G401 (cell line): Measurements from ENCODE around the gene TBX1. TPM values are rescaled to one million over a fixed set of nuclear protein-coding genes. Genes with fewer than 3 reads are reported as not detected.
A peak's percentile ranks its signal among the peaks of the same experiment; 100 is the strongest.

Experiments used
- DNase-seq: peaks from one replicate; pipeline ENCODE4 v3.0.0-alpha.2; 2015; ENCODE audit warnings: low spot score
- in situ Hi-C: cut with HindIII; loops from 2 replicates; pipeline ENCODE4 v1.10.0; 2016; ENCODE audit warnings: low sequenced_read_pairs, mixed read lengths
- total RNA-seq: library from RNA; depleted of rRNA; stranded (reverse); fragments of >200 nt; shearing (Covaris generic); gene quantifications from 2 replicates; pipeline ENCODE4 v1.2.3, GENCODE V29; 2014; rRNA removed

The TBX1 gene
- 15.4 and 32.1 TPM in 2 replicates for total RNA-seq

DNA sequence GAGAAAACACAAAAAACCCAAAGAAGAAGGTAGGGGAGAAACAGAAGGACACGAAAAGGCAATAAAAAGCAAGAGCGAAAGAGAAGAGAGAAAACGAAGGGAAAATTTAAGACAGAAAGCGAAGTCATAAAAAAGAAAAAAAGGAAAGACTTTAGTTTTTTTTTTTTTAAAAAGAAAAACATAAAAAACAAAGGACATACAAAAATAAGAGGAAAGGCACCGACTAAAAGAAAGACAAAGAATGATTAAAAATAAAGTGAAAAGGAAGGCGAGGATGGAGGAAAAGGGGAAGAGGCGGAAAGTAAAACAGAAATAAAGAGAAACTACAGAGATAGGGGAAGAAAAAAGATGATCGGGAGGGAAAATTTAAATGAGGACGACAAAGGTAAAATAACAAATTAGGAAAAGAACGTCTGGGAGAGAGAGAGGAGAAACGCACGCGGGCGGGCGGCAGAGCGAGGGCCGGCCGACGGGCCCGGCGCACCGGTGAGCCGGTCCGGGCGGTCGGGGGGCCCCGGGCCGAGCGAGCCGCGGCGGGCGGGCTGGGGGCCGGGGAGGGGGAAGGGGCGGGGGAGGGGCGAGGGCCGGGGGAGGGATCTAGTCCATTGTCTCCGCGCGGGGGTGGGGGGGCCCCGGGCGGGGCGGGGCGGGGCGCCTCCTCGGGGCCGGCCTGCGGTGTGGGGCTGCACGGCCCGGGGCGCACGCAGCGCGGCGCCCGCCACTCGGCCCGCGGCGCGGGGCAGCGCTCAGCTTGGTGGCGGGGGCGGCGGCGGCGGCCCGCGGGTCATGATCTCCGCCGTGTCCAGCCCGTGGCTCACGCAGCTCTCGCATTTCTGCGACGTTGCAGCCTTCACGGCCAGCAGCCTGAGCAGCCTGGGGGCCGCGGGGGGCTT is at the start of gene TBX1:
Gene TBX1 (plus strand): TSS at position 721 of the 893 bp plus-strand sequence. CDS start 66 bp downstream, at position 787.
- DNase-seq: no peak
- in situ Hi-C loops: loop anchor here (25.0 kb wide), 1 partner anchor 202 kb away; no protein-coding TSS in a partner anchor

DNA sequence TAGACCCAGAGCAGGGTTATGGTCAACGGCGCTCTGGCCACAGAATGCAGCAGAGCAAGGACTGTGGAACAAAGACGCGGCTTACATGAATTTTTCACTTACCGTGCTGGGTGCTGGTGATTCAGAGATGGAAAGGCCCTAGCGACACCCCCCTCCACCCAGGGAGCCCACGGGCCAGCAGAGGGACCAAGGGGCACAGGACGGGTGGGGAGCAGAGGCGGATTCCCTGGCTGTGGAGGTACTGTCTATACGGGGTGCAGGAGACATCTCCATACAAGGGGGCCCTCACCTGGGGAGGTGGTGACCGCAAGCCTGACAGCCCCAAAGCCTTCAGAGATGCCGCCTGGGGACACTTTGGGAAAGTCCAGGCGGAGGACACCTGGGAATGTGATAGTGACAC is 47.3 kb upstream of the TBX1 start:
- DNase-seq: no peak
- in situ Hi-C loops: no loop called here

DNA sequence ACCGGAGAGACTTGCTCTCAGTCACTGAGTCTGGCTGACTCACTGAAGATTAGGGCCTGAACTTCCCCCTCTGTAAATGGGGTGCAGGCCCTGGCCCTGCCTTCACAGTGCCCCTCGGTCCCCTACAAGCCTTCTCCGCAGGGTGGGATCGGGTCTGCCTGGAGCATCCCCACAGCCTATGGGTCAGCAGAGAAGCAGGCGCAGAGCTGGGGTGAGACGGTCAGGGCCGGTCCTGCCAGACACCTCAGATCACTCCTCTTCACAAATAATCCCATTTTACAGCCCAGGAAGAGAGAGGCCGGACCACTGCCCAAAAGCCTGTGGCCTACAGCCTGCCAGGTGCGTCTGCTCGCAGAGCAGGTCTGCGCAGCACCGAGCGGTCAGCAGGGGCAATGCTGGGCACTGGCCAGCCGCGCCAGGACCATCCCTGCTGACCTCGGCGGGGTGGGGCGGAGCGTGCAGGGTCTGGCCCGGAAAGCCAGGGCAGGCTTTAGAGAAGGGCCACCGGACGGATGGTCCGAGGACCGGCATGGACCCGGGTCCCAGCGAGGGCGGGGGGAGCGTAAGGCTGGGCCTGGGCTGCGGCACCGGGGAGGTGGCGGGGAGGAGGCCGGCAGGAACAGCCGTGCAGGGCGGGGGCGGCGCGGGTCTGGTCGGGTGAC is 46.8 kb upstream of the TBX1 start:
- in situ Hi-C loops: no loop called here
- peak; percentile 48 for DNase-seq

DNA sequence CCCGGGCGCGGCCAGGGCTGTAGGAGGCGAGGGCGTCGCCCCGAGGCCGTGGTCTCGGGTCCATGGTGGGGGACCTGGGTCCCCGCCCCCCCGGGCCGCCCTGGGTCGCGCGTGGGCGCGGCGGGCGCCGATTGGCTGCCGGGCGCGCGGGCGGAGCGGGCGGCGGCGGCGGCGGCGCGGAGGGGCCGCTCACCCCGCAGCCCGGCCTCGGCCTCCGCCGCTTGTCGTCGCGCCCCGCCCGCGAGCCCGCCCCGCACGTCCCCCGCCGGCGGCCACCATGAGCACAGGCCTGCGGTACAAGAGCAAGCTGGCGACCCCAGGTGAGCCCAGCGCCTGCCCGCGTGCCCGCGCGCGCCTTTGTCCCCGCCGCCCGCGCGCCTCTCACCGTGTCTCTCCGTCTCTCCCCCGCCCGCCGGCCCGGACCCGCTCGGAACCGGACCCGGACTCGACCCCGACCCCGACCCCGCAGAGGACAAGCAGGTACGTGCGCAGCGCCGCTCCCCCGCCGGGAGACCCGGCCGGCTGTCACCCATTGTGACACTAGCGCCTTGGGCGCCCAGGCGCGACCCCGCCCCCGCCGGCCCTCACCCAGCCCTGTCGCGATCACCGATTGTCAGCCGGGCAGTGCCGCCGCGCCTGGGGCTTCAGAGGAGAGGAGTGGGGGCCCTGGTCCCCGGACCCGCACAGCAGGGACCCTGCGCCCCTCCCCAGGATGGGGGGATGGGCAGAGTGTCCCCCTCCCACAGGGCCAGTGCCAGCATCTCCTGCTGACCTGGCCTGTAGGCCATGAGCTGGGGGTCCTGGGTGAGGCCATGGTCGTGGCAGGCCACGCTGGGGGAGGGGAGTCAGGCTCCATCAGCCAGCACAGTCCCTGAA is 46.0 kb upstream of the TBX1 start, which contains the start of gene SEPTIN5:
Gene SEPTIN5 (plus strand): TSS at position 192 of the 876 bp plus-strand sequence. CDS start 86 bp downstream, at position 278.
- in situ Hi-C loops: no loop called here
- DNase-seq: peak; percentile 35

DNA sequence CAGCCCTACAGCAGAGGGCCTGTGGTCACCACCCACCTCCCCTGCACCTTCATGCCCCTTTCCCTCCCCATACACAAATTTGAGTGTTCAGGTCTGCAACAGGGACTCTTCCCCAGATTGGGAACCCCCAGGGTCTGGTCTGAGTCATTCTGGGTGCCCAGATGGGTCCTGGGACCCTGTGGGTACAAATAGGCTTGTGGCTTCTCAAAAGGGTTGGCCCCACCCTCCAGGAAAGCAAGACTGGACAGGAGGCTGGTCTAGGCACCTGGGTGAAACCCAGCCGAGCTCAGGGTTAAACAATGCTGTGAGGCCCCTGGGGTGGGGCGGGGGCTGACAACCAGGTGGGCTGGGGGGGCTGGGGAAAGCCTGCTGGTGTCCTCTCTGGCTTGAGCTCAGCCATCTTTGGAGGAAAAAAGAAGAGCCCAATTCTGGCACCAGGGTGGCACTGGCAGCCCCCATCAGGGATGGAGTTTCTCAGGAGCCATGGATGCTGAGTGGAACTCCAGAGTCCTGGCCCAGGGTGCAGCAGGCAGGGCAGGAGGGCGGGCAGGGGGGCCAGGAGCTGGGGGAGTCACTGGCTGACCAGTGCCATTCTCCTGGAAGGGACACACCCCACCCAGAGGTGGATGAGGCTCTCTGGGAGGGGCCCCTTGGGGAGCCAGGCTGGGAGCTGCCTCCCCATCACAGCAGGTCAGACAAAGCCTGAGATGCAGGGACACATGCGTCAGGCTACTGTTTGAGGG is 45.2 kb upstream of the TBX1 start:
- DNase-seq: no peak
- in situ Hi-C loops: no loop called here

DNA sequence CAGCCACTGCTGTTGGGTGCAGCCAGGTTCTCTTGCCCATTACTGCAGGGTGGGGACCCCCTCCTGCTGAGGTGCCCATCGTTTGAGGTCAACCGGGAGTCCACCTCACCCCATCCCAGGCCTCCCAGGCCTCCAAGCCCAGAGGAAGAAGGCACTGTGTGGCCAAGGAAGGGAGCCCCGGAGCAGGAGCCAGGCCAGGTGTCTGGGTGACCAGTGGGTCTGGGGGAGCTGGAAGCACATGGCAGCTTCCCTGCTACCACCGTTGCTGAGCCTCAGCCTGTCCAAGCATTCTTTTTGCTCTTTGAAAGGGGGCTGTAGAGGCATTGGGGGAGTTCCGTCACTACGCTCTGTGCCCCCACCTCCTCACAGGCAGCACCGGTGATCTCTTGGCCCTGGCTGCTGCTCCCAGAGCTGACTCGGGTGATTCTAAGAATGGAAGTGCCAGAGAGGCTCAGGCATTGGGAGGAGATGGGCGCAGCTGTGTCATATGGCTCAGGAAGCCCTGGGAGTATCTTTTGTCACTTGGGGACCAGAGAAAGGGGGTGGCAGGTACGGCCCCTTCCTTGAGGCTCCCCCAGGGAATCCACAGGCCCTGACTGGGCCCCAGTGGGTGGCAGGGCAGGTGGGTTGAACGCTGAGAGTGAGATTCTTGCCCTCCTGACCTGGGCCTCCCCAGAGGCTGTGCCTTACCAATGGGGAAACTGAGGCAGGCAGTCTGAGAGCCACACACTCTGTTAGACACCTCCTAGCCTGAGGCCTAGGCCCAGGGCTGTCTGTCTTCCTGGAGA is 44.3 kb upstream of the TBX1 start:
- in situ Hi-C loops: no loop called here
- no peak for DNase-seq

DNA sequence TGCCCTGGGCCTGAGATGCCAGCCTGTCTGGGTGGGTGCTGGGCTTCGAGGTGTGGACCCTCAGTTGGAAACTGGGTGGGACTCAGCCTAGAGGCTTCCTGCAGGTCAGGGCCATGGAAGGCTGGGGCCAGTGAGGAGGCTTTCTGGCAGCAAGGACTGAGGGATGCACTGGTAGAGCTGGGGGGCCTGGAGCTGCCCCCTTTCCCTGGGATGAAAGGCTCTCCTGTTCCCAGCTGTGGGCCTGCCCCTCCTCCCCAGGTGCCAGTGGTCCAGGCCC is 43.8 kb upstream of the TBX1 start:
- in situ Hi-C loops: no loop called here

DNA sequence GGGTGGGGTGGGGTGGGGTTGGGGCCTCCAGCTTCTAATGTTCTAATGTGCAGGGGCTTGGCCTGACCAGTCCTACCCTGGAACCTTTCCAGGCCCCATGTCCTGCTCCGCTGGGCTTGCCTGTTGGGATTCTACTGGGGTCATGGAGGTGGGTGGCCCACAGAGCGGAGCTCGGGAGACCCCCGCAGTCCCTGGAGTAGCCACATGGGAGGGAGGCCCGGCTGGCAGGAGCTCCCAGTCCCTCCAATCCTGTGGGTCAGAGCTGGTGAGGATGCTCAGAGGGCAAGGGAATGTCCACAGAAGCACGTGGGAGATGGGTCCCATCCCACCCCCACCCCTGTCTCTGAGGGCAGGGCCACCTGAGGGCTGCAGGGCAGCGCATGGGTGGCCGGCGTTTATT is 43.4 kb upstream of the TBX1 start:
- no peak for DNase-seq
- in situ Hi-C loops: no loop called here

More for the DNA sequence above, 43.8 kb upstream of the TBX1 start:
- no peak for DNase-seq

DNA sequence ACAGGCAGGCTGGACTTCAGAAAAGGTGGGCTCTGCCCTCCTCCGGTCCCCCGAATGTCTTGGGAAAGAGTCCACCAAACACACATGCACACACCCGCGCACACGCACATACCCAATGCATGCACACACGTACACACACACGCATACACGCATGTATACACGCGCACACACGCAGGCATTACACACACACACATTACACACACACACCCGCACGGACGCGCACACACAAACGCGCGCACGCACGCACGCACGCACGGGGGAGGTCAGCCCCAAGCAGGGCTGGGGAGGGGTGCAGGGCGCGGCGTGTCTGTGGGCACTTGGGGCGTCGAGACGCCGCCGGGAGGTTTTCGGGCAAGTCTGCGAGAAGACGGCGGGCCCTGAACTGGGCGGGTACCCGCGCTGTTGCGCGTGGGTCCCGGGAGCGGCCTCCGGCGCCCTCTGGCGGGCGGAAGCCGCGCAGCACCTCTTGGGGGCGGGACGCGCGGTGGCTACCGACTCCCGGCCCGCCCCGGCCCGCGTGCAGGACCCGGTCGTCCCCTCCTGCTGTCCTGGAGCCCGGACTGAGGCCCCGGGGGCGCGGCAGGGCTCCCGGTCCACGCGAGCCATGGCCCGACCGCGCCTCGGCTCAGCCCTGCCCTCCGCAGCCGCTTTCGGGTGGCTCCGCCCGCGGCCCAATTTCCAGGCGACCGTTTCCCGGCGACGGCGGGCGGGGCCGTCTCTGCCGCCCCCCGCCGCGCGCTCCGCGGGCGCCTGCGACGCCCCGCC is 42.7 kb upstream of the TBX1 start:
- in situ Hi-C loops: no loop called here
- DNase-seq: peak; percentile 68

DNA sequence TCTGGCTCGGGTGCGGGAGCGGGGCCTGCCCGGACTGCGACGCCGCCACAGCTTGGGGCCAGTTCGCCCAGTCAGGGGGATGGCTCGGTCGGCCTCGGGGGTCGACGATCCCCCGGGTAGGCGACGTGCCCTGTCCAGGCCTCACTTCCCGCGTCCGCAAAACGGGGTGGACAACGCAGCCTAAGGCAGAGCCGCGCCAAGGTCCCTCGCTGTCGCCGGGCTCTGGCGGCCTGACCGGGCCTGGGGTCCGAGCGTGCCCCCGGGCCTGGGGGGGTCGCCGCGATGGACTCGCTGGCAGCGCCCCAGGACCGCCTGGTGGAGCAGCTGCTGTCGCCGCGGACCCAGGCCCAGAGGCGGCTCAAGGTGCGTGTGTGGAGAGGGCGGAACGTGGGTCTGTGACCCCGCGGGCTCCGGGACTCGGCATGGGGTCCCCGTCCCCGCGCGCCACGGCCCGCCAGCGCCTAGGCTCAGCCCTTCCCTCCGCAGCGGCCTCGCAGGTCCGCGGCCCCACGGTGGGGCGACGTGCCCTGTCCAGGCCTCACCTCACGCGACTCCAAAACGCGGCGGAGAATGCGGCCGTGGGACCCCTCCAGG is 42.0 kb upstream of the TBX1 start:
- DNase-seq: no peak
- in situ Hi-C loops: no loop called here

DNA sequence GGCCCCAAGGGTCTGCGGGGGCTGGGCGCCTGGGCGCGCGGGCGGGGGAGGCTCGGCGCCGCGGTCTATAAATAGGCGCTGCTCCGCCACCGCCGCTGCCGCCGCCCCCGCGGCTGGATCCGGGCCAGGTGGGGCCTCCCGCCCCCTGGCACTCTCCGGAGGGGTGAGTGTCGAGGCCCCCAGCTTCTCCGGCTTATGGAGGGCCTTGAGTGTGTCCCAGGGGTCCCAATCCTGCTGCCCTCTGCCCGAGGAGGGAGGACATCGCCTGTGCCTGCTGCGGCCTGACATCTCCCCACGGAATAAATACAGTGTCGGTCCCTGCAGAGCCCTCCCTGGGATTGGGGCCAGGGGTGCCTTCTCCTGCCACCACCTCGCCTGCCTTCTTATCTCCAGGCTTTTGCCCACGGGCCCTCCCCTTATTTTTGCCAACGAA is 41.5 kb upstream of the TBX1 start:
- DNase-seq: no peak
- in situ Hi-C loops: no loop called here

DNA sequence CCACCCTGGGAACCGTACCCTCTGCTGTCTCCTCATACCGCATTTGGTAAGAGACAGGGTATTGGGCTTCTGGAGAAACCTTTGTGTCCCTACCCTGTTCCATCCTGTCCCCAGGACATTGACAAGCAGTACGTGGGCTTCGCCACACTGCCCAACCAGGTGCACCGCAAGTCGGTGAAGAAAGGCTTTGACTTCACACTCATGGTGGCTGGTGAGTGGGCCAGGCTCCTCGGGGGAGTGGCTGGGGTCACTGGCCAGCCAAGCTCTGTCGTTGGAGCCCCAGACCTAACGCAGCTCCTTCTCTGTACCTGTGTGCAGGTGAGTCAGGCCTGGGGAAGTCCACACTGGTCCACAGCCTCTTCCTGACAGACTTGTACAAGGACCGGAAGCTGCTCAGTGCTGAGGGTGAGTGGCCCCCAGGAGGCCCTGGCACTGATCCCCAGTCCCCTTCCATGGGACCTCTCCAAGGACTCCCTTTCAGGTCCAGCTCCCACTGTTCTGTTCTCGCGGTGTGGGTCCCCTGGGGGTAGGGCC is 41.0 kb upstream of the TBX1 start:
- peak; percentile 31 for DNase-seq
- in situ Hi-C loops: no loop called here

DNA sequence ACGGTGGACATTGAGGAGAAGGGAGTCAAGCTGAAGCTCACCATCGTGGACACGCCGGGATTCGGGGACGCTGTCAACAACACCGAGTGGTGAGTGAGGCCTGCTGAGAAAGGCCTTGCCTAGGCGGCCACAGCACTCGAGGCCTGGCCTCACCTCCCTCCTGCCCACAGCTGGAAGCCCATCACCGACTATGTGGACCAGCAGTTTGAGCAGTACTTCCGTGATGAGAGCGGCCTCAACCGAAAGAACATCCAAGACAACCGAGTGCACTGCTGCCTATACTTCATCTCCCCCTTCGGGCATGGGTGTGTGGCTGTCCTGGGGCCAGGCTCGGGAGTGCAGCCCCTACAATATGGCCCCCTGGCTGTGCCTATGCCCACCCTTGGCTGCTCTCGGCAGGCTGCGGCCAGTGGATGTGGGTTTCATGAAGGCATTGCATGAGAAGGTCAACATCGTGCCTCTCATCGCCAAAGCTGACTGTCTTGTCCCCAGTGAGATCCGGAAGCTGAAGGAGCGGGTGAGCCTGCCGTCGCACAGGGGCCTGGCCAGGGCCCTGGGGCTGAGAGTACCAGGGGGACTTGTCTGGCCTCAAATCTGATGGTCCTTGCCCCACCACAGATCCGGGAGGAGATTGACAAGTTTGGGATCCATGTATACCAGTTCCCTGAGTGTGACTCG is 40.3 kb upstream of the TBX1 start:
- DNase-seq: no peak
- in situ Hi-C loops: no loop called here

DNA sequence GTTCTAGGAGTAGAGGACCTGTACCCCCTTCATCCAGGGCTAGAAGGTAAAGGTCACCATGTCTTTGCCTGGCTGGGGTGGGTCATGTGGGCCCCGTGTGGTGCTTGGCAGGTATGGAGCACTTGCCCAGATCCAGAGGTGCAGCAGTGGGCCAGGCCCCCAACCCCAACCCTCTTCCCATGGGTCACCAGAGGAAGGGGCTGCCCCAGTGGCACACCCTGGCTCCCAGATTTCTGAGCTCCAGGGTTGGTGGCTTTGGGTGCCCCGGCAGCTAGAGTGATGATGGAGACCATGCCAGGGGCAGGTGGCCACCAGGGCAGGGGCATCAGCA is 39.6 kb upstream of the TBX1 start:
- in situ Hi-C loops: no loop called here
- DNase-seq: no peak

DNA sequence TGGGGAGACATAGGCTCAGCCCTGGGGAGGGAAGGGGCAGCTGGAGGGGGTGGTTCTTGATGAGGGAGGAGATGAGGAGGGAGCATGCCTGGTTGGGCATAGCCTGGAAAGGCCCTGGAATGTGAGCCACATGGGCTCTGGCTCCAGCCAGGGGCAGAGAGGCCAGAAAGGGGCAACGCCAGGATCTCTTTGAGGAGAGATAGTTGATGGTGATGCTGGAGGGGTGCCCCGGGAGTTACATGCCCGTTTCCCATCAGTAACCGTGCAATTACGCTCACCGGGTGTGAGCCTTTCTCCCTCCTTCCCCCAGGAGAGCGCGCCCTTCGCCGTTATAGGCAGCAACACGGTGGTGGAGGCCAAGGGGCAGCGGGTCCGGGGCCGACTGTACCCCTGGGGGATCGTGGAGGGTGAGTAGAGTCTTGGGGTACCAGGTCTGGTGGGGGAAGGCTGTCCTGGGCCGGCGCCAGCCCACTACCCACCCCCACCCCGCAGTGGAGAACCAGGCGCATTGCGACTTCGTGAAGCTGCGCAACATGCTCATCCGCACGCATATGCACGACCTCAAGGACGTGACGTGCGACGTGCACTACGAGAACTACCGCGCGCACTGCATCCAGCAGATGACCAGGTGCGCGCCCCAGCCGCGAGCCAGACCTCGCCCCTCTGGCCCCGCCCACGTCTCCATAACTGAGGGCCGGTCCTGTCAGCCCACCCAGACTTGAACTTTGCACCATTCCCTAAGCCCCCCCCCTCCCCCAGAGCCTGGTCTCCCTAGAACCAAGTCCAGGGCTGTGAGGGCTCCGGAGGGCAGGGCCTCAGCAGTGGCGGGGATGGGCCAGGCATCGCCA is 39.0 kb upstream of the TBX1 start:
- in situ Hi-C loops: no loop called here
- DNase-seq: no peak
